Osteocyte (in vitro differentiated cells): ENCODE measurements around the gene TMBIM6. TPM values are rescaled to one million over a fixed set of nuclear protein-coding genes. Genes with fewer than 3 reads are reported as not detected.
"Not testable (repeated sequence)": the region's sequence is repeated elsewhere in the genome, so short reads cannot be mapped to it uniquely, and the experiment has no call there.

ENCODE experiments used
- DNase-seq: peaks from one replicate; pipeline ENCODE4 v3.0.0; 2021; ENCODE audit warnings: mixed read lengths; ENCODE audit not compliant: unreplicated experiment; ENCODE audit errors: extremely low spot score
- H3K27ac Mint-ChIP-seq: one replicate; pipeline ENCODE4 v1.8.0; 2021; ENCODE audit warnings: mild to moderate bottlenecking, mixed read lengths; ENCODE audit not compliant: unreplicated experiment
- H3K27me3 Mint-ChIP-seq: one replicate; pipeline ENCODE4 v1.8.0; 2021; ENCODE audit warnings: mixed read lengths; ENCODE audit not compliant: unreplicated experiment
- H3K36me3 Mint-ChIP-seq: one replicate; pipeline ENCODE4 v1.8.0; 2021; ENCODE audit warnings: mixed read lengths; ENCODE audit not compliant: unreplicated experiment
- H3K4me1 Mint-ChIP-seq: one replicate; pipeline ENCODE4 v1.8.0; 2021; ENCODE audit warnings: mixed read lengths; ENCODE audit not compliant: unreplicated experiment
- H3K4me3 Mint-ChIP-seq: one replicate; pipeline ENCODE4 v1.8.0; 2021; ENCODE audit warnings: mild to moderate bottlenecking, moderate library complexity, mixed read lengths; ENCODE audit not compliant: unreplicated experiment
- H3K9me3 Mint-ChIP-seq: one replicate; pipeline ENCODE4 v1.8.0; 2021; ENCODE audit warnings: mixed read lengths; ENCODE audit not compliant: unreplicated experiment
- CTCF ChIP-seq: fragments of 200-600 bp; sonication (generic); IDR thresholded peaks from 2 replicates; pipeline ENCODE4 v1.5.0; 2021; ENCODE audit warnings: antibody characterized with exemption, mild to moderate bottlenecking, moderate library complexity
- total RNA-seq: library from RNA; stranded (reverse); gene quantifications from 2 replicates; pipeline ENCODE4 v1.2.1, GENCODE V29; 2021

The TMBIM6 gene
- total RNA-seq, 1 donor from 2014 or later: 385 TPM

- no peak for TF ChIP-seq CTCF
- Mint-ChIP-seq H3K27me3 (peaks cover 42% of the 10 kb centered on the region), H3K27ac (no peak overlapping the region), H3K4me1 (no peaks in the 10 kb centered on the region), H3K4me3 (no peak overlapping the region), H3K9me3 (no peaks in the 10 kb centered on the region), H3K36me3 (no peaks in the 10 kb centered on the region)
- no peak for DNase-seq
Measured at GRCh38 chr12:49716553-49716952, 24.8 kb upstream of the TMBIM6 start.

GRCh38 chr12:49717800-49718199, 23.6 kb upstream of the TMBIM6 start:
- H3K4me3 Mint-ChIP-seq, H3K27ac Mint-ChIP-seq, H3K36me3 Mint-ChIP-seq, H3K4me1 Mint-ChIP-seq, DNase-seq, H3K9me3 Mint-ChIP-seq: not testable (repeated sequence)
- H3K27me3 Mint-ChIP-seq: peaks cover 36% of the 10 kb centered on the region

- H3K27me3 Mint-ChIP-seq: peaks cover 39% of the 10 kb centered on the region
- no peaks in the 10 kb centered on the region for H3K9me3 Mint-ChIP-seq
- no peak for TF ChIP-seq CTCF
- no peak for DNase-seq
- no peaks in the 10 kb centered on the region for H3K36me3 Mint-ChIP-seq
- no peak overlapping the region for H3K4me3 Mint-ChIP-seq
- H3K27ac Mint-ChIP-seq: no peak overlapping the region
- H3K4me1 Mint-ChIP-seq: no peaks in the 10 kb centered on the region
Measured at GRCh38 chr12:49720214-49720613, 21.1 kb upstream of the TMBIM6 start.

- peaks cover 48% of the 10 kb centered on the region for H3K27me3 Mint-ChIP-seq
- DNase-seq, H3K4me1 Mint-ChIP-seq, H3K27ac Mint-ChIP-seq, H3K36me3 Mint-ChIP-seq, H3K9me3 Mint-ChIP-seq, H3K4me3 Mint-ChIP-seq: not testable (repeated sequence)
Measured at GRCh38 chr12:49721355-49721754, 20.0 kb upstream of the TMBIM6 start.

GRCh38 chr12:49728446-49728845, 12.9 kb upstream of the TMBIM6 start:
- H3K4me1 Mint-ChIP-seq: no peaks in the 10 kb centered on the region

GRCh38 chr12:49730050-49730449, 11.3 kb upstream of the TMBIM6 start:
- no peak overlapping the region for H3K4me3 Mint-ChIP-seq
- H3K27me3 Mint-ChIP-seq: peaks cover 38% of the 10 kb centered on the region
- TF ChIP-seq CTCF: no peak
- H3K4me1 Mint-ChIP-seq: no peaks in the 10 kb centered on the region
- no peak for DNase-seq
- H3K36me3 Mint-ChIP-seq: no peaks in the 10 kb centered on the region
- no peak overlapping the region for H3K27ac Mint-ChIP-seq
- no peaks in the 10 kb centered on the region for H3K9me3 Mint-ChIP-seq

More at GRCh38 chr12:49728446-49728845, 12.9 kb upstream of the TMBIM6 start:
- Mint-ChIP-seq H3K9me3 (no peaks in the 10 kb centered on the region), H3K36me3 (no peaks in the 10 kb centered on the region), H3K4me3 (no peak overlapping the region), H3K27me3 (peaks cover 44% of the 10 kb centered on the region), H3K27ac (no peak overlapping the region)
- TF ChIP-seq CTCF: no peak
- no peak for DNase-seq
